HEK293 (cell line): Measurements from ENCODE around the gene SRC.

Experiments used
- CTCF ChIA-PET: fragments of 350-600 bp; formaldehyde crosslinking; extraction: SDS; loops from one replicate; lab custom pipeline; 2021; ENCODE audit warnings: antibody characterized with exemption; lab: Yijun Ruan, JAX
- POLR2A ChIA-PET: fragments of 300-600 bp; formaldehyde crosslinking; extraction: SDS; loops from one replicate; lab custom pipeline; 2020; ENCODE audit warnings: antibody characterized with exemption, inconsistent platforms; lab: Yijun Ruan, JAX
- H3K27ac ChIP-seq: fragments of 200-500 bp; sonication (Bioruptor generic); 2 replicates; pipeline ENCODE4 v1.5.1; 2014; ENCODE audit warnings: low read depth, low read length, control low read depth, inconsistent platforms; ENCODE audit errors: extremely low read depth
- H3K36me3 ChIP-seq, 2 experiments: fragments of 200-500 bp in 1 of 2; sonication (Bioruptor generic) in 1 of 2; 1 replicate in 1 of 2; 2 replicates in 1 of 2; pipeline ENCODE4 v1.5.1; 2014 to 2017; ENCODE audit warnings: inconsistent platforms in 2 of 2, low read length in 2 of 2; ENCODE audit not compliant: control insufficient read depth in 2 of 2, insufficient read depth in 1 of 2
- H3K4me1 ChIP-seq: fragments of 200-500 bp; sonication (Bioruptor generic); 2 replicates; pipeline ENCODE4 v1.5.1; 2014; ENCODE audit warnings: mild to moderate bottlenecking, low read length, inconsistent platforms; ENCODE audit not compliant: control insufficient read depth, insufficient read depth
- H3K4me3 ChIP-seq: 2 replicates; pipeline ENCODE4 v1.5.1; 2011; ENCODE audit warnings: low read depth, mild to moderate bottlenecking, control low read depth, low read length, moderate library complexity
- H3K9me3 ChIP-seq: fragments of 200-500 bp; sonication (Bioruptor generic); 2 replicates; pipeline ENCODE4 v1.5.1; 2014; ENCODE audit warnings: low read depth, low read length, inconsistent platforms; ENCODE audit not compliant: control insufficient read depth, insufficient read depth
- FEZF1 ChIP-seq: fragments of 450-650 bp; formaldehyde crosslinking; IDR thresholded peaks from 2 replicates; pipeline ENCODE4 v1.5.1; 2016; ENCODE audit warnings: missing biosample characterization, missing genetic modification characterization
- GLIS2 ChIP-seq: fragments of 450-650 bp; formaldehyde crosslinking; IDR thresholded peaks from 2 replicates; pipeline ENCODE4 v1.5.1; 2016; ENCODE audit warnings: missing biosample characterization, missing genetic modification characterization
- MYNN ChIP-seq: fragments of 450-650 bp; formaldehyde crosslinking; IDR thresholded peaks from 2 replicates; pipeline ENCODE4 v1.5.1; 2016; ENCODE audit warnings: missing biosample characterization, missing genetic modification characterization, borderline replicate concordance
- PRDM4 ChIP-seq: fragments of 450-650 bp; formaldehyde crosslinking; IDR thresholded peaks from 2 replicates; pipeline ENCODE4 v1.5.1; 2017; ENCODE audit warnings: missing biosample characterization, missing genetic modification characterization
- TRIM28 ChIP-seq: IDR thresholded peaks from 2 replicates; pipeline ENCODE4 v1.6.1; 2011; ENCODE audit warnings: low read length, control low read depth, borderline replicate concordance
- ZBTB21 ChIP-seq: fragments of 450-650 bp; formaldehyde crosslinking; IDR thresholded peaks from 2 replicates; pipeline ENCODE4 v1.5.1; 2017; ENCODE audit warnings: missing biosample characterization, missing genetic modification characterization
- ZBTB6 ChIP-seq: fragments of 450-650 bp; formaldehyde crosslinking; IDR thresholded peaks from 2 replicates; pipeline ENCODE4 v1.5.1; 2017; ENCODE audit warnings: missing biosample characterization, missing genetic modification characterization
- ZFHX2 ChIP-seq: fragments of 450-650 bp; formaldehyde crosslinking; conservative IDR thresholded peaks from 2 replicates; pipeline ENCODE4 v1.5.1; 2016; ENCODE audit warnings: missing biosample characterization, missing genetic modification characterization
- ZFP3 ChIP-seq: fragments of 450-650 bp; formaldehyde crosslinking; IDR thresholded peaks from 2 replicates; pipeline ENCODE4 v1.5.1; 2016; ENCODE audit warnings: low read depth, missing biosample characterization, missing genetic modification characterization
- ZFP69B ChIP-seq: fragments of 450-650 bp; formaldehyde crosslinking; IDR thresholded peaks from 2 replicates; pipeline ENCODE4 v1.5.1; 2016; ENCODE audit warnings: missing biosample characterization, missing genetic modification characterization
- ZNF112 ChIP-seq: fragments of 450-650 bp; formaldehyde crosslinking; IDR thresholded peaks from 2 replicates; pipeline ENCODE4 v1.5.0; 2017; ENCODE audit warnings: missing biosample characterization, missing genetic modification characterization
- ZNF121 ChIP-seq: fragments of 450-650 bp; formaldehyde crosslinking; IDR thresholded peaks from 2 replicates; pipeline ENCODE4 v1.5.1; 2016; ENCODE audit warnings: missing biosample characterization, missing genetic modification characterization
- ZNF133 ChIP-seq: fragments of 450-650 bp; formaldehyde crosslinking; IDR thresholded peaks from 2 replicates; pipeline ENCODE4 v1.5.1; 2016; ENCODE audit warnings: missing biosample characterization, missing genetic modification characterization
- ZNF18 ChIP-seq: fragments of 450-650 bp; formaldehyde crosslinking; IDR thresholded peaks from 2 replicates; pipeline ENCODE4 v1.5.1; 2016; ENCODE audit warnings: missing biosample characterization, missing genetic modification characterization
- ZNF202 ChIP-seq: fragments of 450-650 bp; formaldehyde crosslinking; IDR thresholded peaks from 2 replicates; pipeline ENCODE4 v1.5.1; 2016; ENCODE audit warnings: missing biosample characterization, missing genetic modification characterization, borderline replicate concordance
- ZNF23 ChIP-seq: fragments of 450-650 bp; formaldehyde crosslinking; IDR thresholded peaks from 2 replicates; pipeline ENCODE4 v1.5.1; 2016; ENCODE audit warnings: missing biosample characterization, missing genetic modification characterization, borderline replicate concordance
- ZNF248 ChIP-seq: fragments of 450-650 bp; formaldehyde crosslinking; IDR thresholded peaks from 2 replicates; pipeline ENCODE4 v1.5.1; 2017; ENCODE audit warnings: missing biosample characterization, missing genetic modification characterization
- ZNF280C ChIP-seq: fragments of 450-650 bp; formaldehyde crosslinking; IDR thresholded peaks from 2 replicates; pipeline ENCODE4 v1.5.1; 2016; ENCODE audit warnings: missing biosample characterization, missing genetic modification characterization
- ZNF362 ChIP-seq: fragments of 450-650 bp; formaldehyde crosslinking; IDR thresholded peaks from 2 replicates; pipeline ENCODE4 v1.5.1; 2016; ENCODE audit warnings: missing biosample characterization, missing genetic modification characterization
- ZNF366 ChIP-seq: fragments of 450-650 bp; formaldehyde crosslinking; conservative IDR thresholded peaks from 2 replicates; pipeline ENCODE4 v1.5.1; 2016; ENCODE audit warnings: missing biosample characterization, missing genetic modification characterization
- ZNF37A ChIP-seq: fragments of 450-650 bp; IDR thresholded peaks from 2 replicates; pipeline ENCODE4 v1.5.1; 2018; ENCODE audit warnings: missing biosample characterization, missing genetic modification characterization
- ZNF48 ChIP-seq: fragments of 450-650 bp; formaldehyde crosslinking; IDR thresholded peaks from 2 replicates; pipeline ENCODE4 v1.5.1; 2016; ENCODE audit warnings: missing biosample characterization, missing genetic modification characterization
- ZNF560 ChIP-seq: fragments of 450-650 bp; formaldehyde crosslinking; IDR thresholded peaks from 2 replicates; pipeline ENCODE4 v1.5.1; 2017; ENCODE audit warnings: missing biosample characterization, missing genetic modification characterization, borderline replicate concordance
- ZNF645 ChIP-seq: fragments of 450-650 bp; formaldehyde crosslinking; IDR thresholded peaks from 2 replicates; pipeline ENCODE4; 2016; ENCODE audit warnings: missing biosample characterization, missing genetic modification characterization
- ZNF654 ChIP-seq: fragments of 450-650 bp; formaldehyde crosslinking; IDR thresholded peaks from 2 replicates; pipeline ENCODE4 v1.5.1; 2016; ENCODE audit warnings: low read depth, missing biosample characterization, missing genetic modification characterization
- ZNF76 ChIP-seq: fragments of 450-650 bp; formaldehyde crosslinking; IDR thresholded peaks from 2 replicates; pipeline ENCODE4; 2016; ENCODE audit warnings: low read depth, missing biosample characterization, missing genetic modification characterization, borderline replicate concordance

SRC gene

GRCh38 chr20:37314099-37314498 lies 31.8 kb upstream of the SRC start:
- peaks cover 0 to 51% of the 10 kb centered on the region in 2 experiments; a peak in 2 of 3 replicates for H3K36me3 ChIP-seq
- no peak for TF ChIP-seq ZNF112 (tag by site-specific recombination)
- no peak for TF ChIP-seq ZNF76
- no peak for TF ChIP-seq ZNF248 (tag by site-specific recombination)
- TF ChIP-seq ZNF23 (tag by site-specific recombination) = no peak
- no peak for TF ChIP-seq ZNF366
- no peak for TF ChIP-seq ZBTB21 (tag by site-specific recombination)
- no peak for TF ChIP-seq ZNF18
- TF ChIP-seq ZNF202 (tag by site-specific recombination) = no peak
- no peak for TF ChIP-seq PRDM4 (tag by site-specific recombination)
- TF ChIP-seq ZNF645 (tag by site-specific recombination) = no peak
- no peak for TF ChIP-seq ZNF560 (tag by site-specific recombination)
- TF ChIP-seq ZNF280C (tag by site-specific recombination) = no peak
- no peak for TF ChIP-seq ZFP3 (tag by site-specific recombination)
- no peak for TF ChIP-seq MYNN (tag by site-specific recombination)
- TF ChIP-seq ZNF654 (tag by site-specific recombination) = no peak
- no peak for TF ChIP-seq FEZF1 (tag by site-specific recombination)
- TF ChIP-seq ZNF48 (tag by site-specific recombination) = no peak
- TF ChIP-seq, all 188 proteins: peak for 0
- H3K27ac ChIP-seq = no peak overlapping the region
- ChIA-PET POLR2A (interaction anchor here (0.6 kb wide), 1 partner anchor 14 kb away, joined by 3 read pairs; no protein-coding TSS in a partner anchor), CTCF (interaction anchor here (1.4 kb wide), 1 partner anchor 44 kb away, joined by 3 read pairs; no protein-coding TSS in a partner anchor)
- H3K4me3 ChIP-seq = no peak overlapping the region
- no peaks in the 10 kb centered on the region for H3K9me3 ChIP-seq
- H3K4me1 ChIP-seq = peaks cover 4% of the 10 kb centered on the region; the same call in 1 of the 2 replicates

GRCh38 chr20:37314617-37315016 lies 31.3 kb upstream of the SRC start:
- ChIA-PET CTCF (no interaction called here), POLR2A (no interaction called here)
- Histone ChIP-seq H3K36me3 (peaks cover 0 to 48% of the 10 kb centered on the region in 2 experiments; a peak in 2 of 3 replicates), H3K4me1 (peaks cover 4% of the 10 kb centered on the region; the same call in 1 of the 2 replicates), H3K27ac (no peak overlapping the region), H3K9me3 (no peaks in the 10 kb centered on the region), H3K4me3 (no peak overlapping the region)
- TF ChIP-seq ZFP69B (tag by site-specific recombination) (no peak), ZFHX2 (tag by site-specific recombination) (no peak), ZNF362 (tag by site-specific recombination) (no peak), ZNF37A (no peak), GLIS2 (tag by site-specific recombination) (no peak), ZBTB21 (tag by site-specific recombination) (no peak), ZBTB6 (tag by site-specific recombination) (no peak), ZNF133 (tag by site-specific recombination) (no peak), ZNF121 (tag by site-specific recombination) (no peak), TRIM28 (no peak), ZNF248 (tag by site-specific recombination) (no peak)
